PC-3 (cell line): ENCODE results near the gene CDK18. TPM values are rescaled to one million over a fixed set of nuclear protein-coding genes. Genes with fewer than 3 reads are reported as not detected.
A peak's percentile ranks its signal among the peaks of the same experiment; 100 is the strongest.

Experiments used
- ATAC-seq: fragments of 200-7000 bp; cut with Tn5 transposase; 2 replicates; pipeline ENCODE4 v1.9.1; 2020; ENCODE audit warnings: mild to moderate bottlenecking, moderate library complexity
- BruUV-seq: library from RNA; stranded (reverse); fragments of 400-500 nt; replicated peaks from 2 replicates; lab custom pipeline; 2021; lab: Mats Ljungman, UMichigan
- CTCF ChIA-PET: fragments of 300-600 bp; sonication (Branson Sonifier 250); formaldehyde crosslinking; loops from one replicate; lab custom pipeline; 2022; ENCODE audit warnings: antibody characterized with exemption; lab: Charles Lee
- POLR2A ChIA-PET: fragments of 300-600 bp; sonication (Branson Sonifier 250); formaldehyde crosslinking; loops from one replicate; lab custom pipeline; 2022; ENCODE audit warnings: antibody characterized with exemption; ENCODE audit not compliant: unreplicated experiment; lab: Charles Lee
- DNase-seq: peaks from one replicate; pipeline ENCODE4 v3.0.0-alpha.2; 2015
- H2AFZ ChIP-seq: fragments of 300-600 bp; sonication (generic); 2 replicates; pipeline ENCODE4 v1.6.0; 2016; ENCODE audit warnings: antibody characterized with exemption, low read length
- H3F3A ChIP-seq: fragments of 300-600 bp; sonication (generic); one replicate; pipeline ENCODE4 v1.6.0; 2017; ENCODE audit warnings: antibody characterized with exemption, low read length, control low read depth, mild to moderate bottlenecking; ENCODE audit not compliant: unreplicated experiment
- H3K27ac ChIP-seq: fragments of 300-600 bp; sonication (generic); 2 replicates; pipeline ENCODE4 v1.5.1; 2016; ENCODE audit warnings: mild to moderate bottlenecking, low read length
- H3K27me3 ChIP-seq: fragments of 300-600 bp; sonication (generic); 2 replicates; pipeline ENCODE4 v1.6.1; 2016; ENCODE audit warnings: low read length, mixed read lengths
- H3K36me3 ChIP-seq: fragments of 300-600 bp; sonication (generic); 2 replicates; pipeline ENCODE4 v1.6.1; 2016; ENCODE audit warnings: low read depth, mixed run types, low read length, mixed read lengths
- H3K4me1 ChIP-seq: fragments of 300-600 bp; sonication (generic); 2 replicates; pipeline ENCODE4 v1.5.1; 2016; ENCODE audit warnings: low read length; ENCODE audit not compliant: insufficient read depth
- H3K4me2 ChIP-seq: fragments of 300-600 bp; sonication (generic); 2 replicates; pipeline ENCODE4 v1.6.0; 2016; ENCODE audit warnings: low read length
- H3K4me3 ChIP-seq: fragments of 300-600 bp; sonication (generic); 2 replicates; pipeline ENCODE4 v1.5.1; 2016; ENCODE audit warnings: mild to moderate bottlenecking, low read length, mixed read lengths
- H3K79me2 ChIP-seq: fragments of 300-600 bp; sonication (generic); 2 replicates; pipeline ENCODE4 v1.6.1; 2017; ENCODE audit warnings: low read length, mixed read lengths
- H3K9ac ChIP-seq: fragments of 300-600 bp; sonication (generic); 2 replicates; pipeline ENCODE4 v1.6.0; 2016; ENCODE audit warnings: mild to moderate bottlenecking, low read length
- H3K9me2 ChIP-seq: fragments of 300-600 bp; sonication (generic); replicated peaks from 2 replicates; pipeline ENCODE4 v1.6.1; 2016; ENCODE audit warnings: mixed run types, low read length, mixed read lengths
- H3K9me3 ChIP-seq: fragments of 300-600 bp; sonication (generic); 2 replicates; pipeline ENCODE4 v1.6.1; 2016; ENCODE audit warnings: low read length, mixed read lengths
- H4K20me1 ChIP-seq: fragments of 300-600 bp; sonication (generic); 2 replicates; pipeline ENCODE4 v1.6.1; 2016; ENCODE audit warnings: low read length, mixed read lengths
- EZH2 ChIP-seq: fragments of 300-600 bp; sonication (generic); IDR thresholded peaks from one replicate; pipeline ENCODE4 v1.6.1; 2017; ENCODE audit warnings: antibody characterized with exemption, mild to moderate bottlenecking, low read length; ENCODE audit not compliant: unreplicated experiment
- EZH2phosphoT487 ChIP-seq: fragments of 300-600 bp; sonication (generic); IDR thresholded peaks from 2 replicates; pipeline ENCODE4 v1.6.1; 2018; ENCODE audit warnings: mild to moderate bottlenecking, antibody characterized with exemption, low read length, borderline replicate concordance
- intact Hi-C: fragments of 100-400 bp; cut with micrococcal nuclease; formaldehyde crosslinking; loops from 2 replicates; pipeline ENCODE4 v1.9.0; 2023
- total RNA-seq: library from RNA; depleted of rRNA; stranded (reverse); fragments of >200 nt; gene quantifications from 2 replicates; pipeline ENCODE4 v1.2.3, GENCODE V29; 2014
- TF ChIP-seq, protein P1 (sequence below): fragments of 300-600 bp; sonication (generic); conservative IDR thresholded peaks from 2 replicates; pipeline ENCODE4 v1.5.1; 2017; ENCODE audit warnings: antibody characterized with exemption, low read depth, mild to moderate bottlenecking, low read length

CDK18 gene
- total RNA-seq, 1 experiment from 2014 or later, result 13.2 TPM

DNA sequence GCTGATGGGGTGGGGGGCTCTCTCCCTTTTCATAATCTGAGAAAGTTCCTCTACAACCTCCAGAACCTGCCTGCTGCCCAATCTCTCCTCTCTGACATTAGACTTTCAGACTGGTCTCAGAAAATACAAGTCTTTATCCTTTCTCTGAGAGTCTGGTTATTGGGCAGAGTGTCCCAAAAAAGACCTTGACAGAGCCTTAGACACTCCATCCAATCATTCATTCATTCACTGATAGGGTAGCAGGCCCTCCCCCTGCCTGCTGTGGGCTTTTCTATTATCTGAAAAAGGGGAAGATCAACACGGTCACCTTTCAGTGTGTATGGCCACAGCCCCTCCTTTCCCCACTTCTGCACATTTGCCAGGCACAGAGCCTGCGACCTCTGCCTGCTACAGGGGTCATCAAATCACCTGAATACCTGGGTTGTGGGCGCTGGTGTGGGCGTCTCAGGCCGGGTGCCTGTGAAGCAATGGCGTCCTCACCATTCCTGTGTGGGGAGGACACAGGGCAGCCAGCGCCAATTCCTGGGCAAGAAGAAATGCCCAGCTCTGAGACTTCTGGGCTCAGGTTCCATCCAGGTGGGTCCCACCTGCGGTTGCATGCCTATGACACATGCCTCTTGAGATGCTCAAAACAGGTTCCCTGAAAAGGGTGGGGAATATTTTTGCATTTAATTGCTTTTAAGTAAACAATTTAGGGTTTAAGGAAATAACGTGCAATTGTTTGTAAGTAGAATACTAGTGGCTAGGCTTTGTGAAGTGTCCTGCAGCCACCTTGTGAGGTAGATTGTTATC is 74.5 kb downstream of the CDK18 start:
- ATAC-seq, result peak; percentile 75
- Histone ChIP-seq H3K27me3 (no peaks in the 10 kb centered on the region), H4K20me1 (no peaks in the 10 kb centered on the region), H3K4me2 (peak overlapping the region; percentile 46), H3K27ac (peak overlapping the region; percentile 59), H3K4me3 (no peak overlapping the region), H3K4me1 (peaks cover 25% of the 10 kb centered on the region), H3K9me2 (no peaks in the 10 kb centered on the region), H3K36me3 (no peaks in the 10 kb centered on the region), H3K9me3 (no peaks in the 10 kb centered on the region), H3K79me2 (no peaks in the 10 kb centered on the region), H3F3A (no peaks in the 10 kb centered on the region), H2AFZ (0 out of 2 replicates have a peak overlapping the region, but pooled peaks have one; percentile 6), H3K9ac (no peak overlapping the region; the same call in 1 of the 2 replicates)
- TF ChIP-seq EZH2phosphoT487, result no peak
- no peak for TF ChIP-seq EZH2
- TF ChIP-seq, protein P1, sequence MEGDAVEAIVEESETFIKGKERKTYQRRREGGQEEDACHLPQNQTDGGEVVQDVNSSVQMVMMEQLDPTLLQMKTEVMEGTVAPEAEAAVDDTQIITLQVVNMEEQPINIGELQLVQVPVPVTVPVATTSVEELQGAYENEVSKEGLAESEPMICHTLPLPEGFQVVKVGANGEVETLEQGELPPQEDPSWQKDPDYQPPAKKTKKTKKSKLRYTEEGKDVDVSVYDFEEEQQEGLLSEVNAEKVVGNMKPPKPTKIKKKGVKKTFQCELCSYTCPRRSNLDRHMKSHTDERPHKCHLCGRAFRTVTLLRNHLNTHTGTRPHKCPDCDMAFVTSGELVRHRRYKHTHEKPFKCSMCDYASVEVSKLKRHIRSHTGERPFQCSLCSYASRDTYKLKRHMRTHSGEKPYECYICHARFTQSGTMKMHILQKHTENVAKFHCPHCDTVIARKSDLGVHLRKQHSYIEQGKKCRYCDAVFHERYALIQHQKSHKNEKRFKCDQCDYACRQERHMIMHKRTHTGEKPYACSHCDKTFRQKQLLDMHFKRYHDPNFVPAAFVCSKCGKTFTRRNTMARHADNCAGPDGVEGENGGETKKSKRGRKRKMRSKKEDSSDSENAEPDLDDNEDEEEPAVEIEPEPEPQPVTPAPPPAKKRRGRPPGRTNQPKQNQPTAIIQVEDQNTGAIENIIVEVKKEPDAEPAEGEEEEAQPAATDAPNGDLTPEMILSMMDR, result no peak
- peak; percentile 95 for DNase-seq
- ChIA-PET POLR2A (interaction anchor here (0.5 to 0.6 kb wide), 2 partner anchors 36 to 82 kb away, joined by 3 read pairs; no protein-coding TSS in a partner anchor), CTCF (interaction anchor here (0.6 to 1.8 kb wide), 5 partner anchors 9 to 54 kb away, joined by 3 to 19 read pairs (median 4); partner anchors contain the start of gene ELK4)
- intact Hi-C loops, result loop anchor here (2.0 kb wide), 1 partner anchor 36 kb away; no protein-coding TSS in a partner anchor
- no TSS peak for BruUV-seq

DNA sequence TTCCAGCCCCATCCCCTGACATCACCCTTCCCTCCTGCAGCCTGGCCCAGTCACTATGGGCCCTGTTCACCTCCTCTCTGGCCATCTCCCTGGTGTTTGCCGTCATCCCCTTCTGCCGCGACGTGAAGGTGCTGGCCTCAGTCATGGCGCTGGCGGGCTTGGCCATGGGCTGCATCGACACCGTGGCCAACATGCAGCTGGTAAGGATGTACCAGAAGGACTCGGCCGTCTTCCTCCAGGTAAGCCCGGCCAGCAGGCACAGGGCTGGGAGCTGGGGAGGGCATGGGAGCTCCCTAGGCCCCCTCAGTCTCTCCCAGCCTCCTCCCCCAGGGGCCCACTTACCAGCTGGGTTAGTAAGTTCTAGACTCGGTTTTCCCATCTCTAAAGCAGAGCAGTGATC is 75.2 kb downstream of the CDK18 start:
- BruUV-seq, result no TSS peak
- no peak for DNase-seq
- Histone ChIP-seq H4K20me1 (no peaks in the 10 kb centered on the region), H3K9ac (no peak overlapping the region; the same call in 1 of the 2 replicates), H3K27ac (peak overlapping the region; percentile 57), H3K79me2 (no peaks in the 10 kb centered on the region), H3K9me2 (no peaks in the 10 kb centered on the region), H3F3A (no peaks in the 10 kb centered on the region), H3K27me3 (no peaks in the 10 kb centered on the region), H3K4me1 (peaks cover 25% of the 10 kb centered on the region), H3K4me2 (peak overlapping the region; percentile 46), H3K9me3 (no peaks in the 10 kb centered on the region), H2AFZ (no peak overlapping the region), H3K4me3 (no peak overlapping the region), H3K36me3 (no peaks in the 10 kb centered on the region)
- POLR2A ChIA-PET, result no interaction called here
- TF ChIP-seq, protein P1, result no peak
- TF ChIP-seq EZH2phosphoT487, result no peak
- no peak for TF ChIP-seq EZH2
- CTCF ChIA-PET, result interaction anchor here (0.6 to 1.8 kb wide), 5 partner anchors 9 to 53 kb away, joined by 3 to 19 read pairs (median 4); partner anchors contain the start of gene ELK4
- intact Hi-C loops, result loop anchor here (2.0 kb wide), 1 partner anchor 37 kb away; no protein-coding TSS in a partner anchor
- peak; percentile 4; the same call in 1 of the 2 replicates for ATAC-seq
